Measurements from ENCODE around the gene SLC6A3.

DNA sequence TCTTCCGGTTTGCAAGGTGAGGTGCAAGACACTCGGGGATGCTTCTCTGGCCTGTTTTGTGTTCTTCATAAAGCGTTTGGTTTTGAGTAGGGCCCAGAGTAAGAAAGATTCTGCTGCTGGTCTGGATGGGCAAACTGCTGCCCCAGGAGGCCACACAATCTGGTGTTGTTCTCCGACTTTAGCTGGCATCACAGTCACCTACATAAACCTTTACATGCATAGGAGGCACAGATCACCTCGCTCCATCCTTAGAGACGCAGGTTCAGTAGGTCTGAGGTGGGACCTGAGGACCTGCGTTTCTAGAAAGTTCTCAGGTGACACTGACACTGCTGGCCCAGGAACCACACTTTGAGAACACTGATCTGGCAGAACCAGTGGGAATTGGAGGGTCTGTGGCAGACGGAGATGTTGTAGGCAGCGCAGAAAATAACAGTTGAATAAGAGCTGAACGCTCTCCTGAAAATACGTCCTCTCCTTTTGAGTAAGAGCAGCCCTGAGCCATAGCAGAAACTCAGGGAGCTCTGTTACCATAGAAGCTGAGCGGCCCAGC, 3.9 kb upstream of the SLC6A3 start:
- TF ChIP-seq, protein P1, sequence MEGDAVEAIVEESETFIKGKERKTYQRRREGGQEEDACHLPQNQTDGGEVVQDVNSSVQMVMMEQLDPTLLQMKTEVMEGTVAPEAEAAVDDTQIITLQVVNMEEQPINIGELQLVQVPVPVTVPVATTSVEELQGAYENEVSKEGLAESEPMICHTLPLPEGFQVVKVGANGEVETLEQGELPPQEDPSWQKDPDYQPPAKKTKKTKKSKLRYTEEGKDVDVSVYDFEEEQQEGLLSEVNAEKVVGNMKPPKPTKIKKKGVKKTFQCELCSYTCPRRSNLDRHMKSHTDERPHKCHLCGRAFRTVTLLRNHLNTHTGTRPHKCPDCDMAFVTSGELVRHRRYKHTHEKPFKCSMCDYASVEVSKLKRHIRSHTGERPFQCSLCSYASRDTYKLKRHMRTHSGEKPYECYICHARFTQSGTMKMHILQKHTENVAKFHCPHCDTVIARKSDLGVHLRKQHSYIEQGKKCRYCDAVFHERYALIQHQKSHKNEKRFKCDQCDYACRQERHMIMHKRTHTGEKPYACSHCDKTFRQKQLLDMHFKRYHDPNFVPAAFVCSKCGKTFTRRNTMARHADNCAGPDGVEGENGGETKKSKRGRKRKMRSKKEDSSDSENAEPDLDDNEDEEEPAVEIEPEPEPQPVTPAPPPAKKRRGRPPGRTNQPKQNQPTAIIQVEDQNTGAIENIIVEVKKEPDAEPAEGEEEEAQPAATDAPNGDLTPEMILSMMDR (IDR thresholded peaks at IDR 0.05): no peak
- TF ChIP-seq POLR2AphosphoS5 (IDR thresholded peaks at IDR 0.05; ENCODE audit: low read depth, low read length) (no peak), SIN3A (IDR thresholded peaks at IDR 0.05; ENCODE audit: borderline replicate concordance, insufficient read depth, low read depth, low read length) (no peak), TCF7L2 (IDR thresholded peaks at IDR 0.05; ENCODE audit: low read depth, low read length) (no peak)
- TF ChIP-seq, protein P2, sequence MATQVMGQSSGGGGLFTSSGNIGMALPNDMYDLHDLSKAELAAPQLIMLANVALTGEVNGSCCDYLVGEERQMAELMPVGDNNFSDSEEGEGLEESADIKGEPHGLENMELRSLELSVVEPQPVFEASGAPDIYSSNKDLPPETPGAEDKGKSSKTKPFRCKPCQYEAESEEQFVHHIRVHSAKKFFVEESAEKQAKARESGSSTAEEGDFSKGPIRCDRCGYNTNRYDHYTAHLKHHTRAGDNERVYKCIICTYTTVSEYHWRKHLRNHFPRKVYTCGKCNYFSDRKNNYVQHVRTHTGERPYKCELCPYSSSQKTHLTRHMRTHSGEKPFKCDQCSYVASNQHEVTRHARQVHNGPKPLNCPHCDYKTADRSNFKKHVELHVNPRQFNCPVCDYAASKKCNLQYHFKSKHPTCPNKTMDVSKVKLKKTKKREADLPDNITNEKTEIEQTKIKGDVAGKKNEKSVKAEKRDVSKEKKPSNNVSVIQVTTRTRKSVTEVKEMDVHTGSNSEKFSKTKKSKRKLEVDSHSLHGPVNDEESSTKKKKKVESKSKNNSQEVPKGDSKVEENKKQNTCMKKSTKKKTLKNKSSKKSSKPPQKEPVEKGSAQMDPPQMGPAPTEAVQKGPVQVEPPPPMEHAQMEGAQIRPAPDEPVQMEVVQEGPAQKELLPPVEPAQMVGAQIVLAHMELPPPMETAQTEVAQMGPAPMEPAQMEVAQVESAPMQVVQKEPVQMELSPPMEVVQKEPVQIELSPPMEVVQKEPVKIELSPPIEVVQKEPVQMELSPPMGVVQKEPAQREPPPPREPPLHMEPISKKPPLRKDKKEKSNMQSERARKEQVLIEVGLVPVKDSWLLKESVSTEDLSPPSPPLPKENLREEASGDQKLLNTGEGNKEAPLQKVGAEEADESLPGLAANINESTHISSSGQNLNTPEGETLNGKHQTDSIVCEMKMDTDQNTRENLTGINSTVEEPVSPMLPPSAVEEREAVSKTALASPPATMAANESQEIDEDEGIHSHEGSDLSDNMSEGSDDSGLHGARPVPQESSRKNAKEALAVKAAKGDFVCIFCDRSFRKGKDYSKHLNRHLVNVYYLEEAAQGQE (IDR thresholded peaks at IDR 0.05; ENCODE audit: insufficient read depth in 1 of 2, low read depth in 2 of 2, low read length in 1 of 2): no peak

All from Panc1 (cell line).